ENCODE data around the gene KCNIP4. TPM values are rescaled to one million over a fixed set of nuclear protein-coding genes. Genes with fewer than 3 reads are reported as not detected.

KCNIP4 gene
- total RNA-seq, 1 experiment from 2014 or later, result not detected

- peak; percentile 18 for DNase-seq (ENCODE audit: low spot score)
These were observed 478.9 kb downstream of the KCNIP4 start for GRCh38 chr4:21469438-21470300.

GRCh38 chr4:21467551-21467950, 481.0 kb downstream of the KCNIP4 start:
- no peak for DNase-seq (ENCODE audit: low spot score)

GRCh38 chr4:21457086-21457840, 491.3 kb downstream of the KCNIP4 start:
- DNase-seq (ENCODE audit: low spot score), result no peak

- DNase-seq (ENCODE audit: low spot score), result no peak
These were observed 493.7 kb downstream of the KCNIP4 start for GRCh38 chr4:21454831-21455230.

GRCh38 chr4:21454201-21454600, 494.4 kb downstream of the KCNIP4 start:
- no peak for DNase-seq (ENCODE audit: low spot score)

- DNase-seq (ENCODE audit: low spot score), result no peak
These were observed 495.6 kb downstream of the KCNIP4 start for GRCh38 chr4:21452931-21453330.

GRCh38 chr4:21451032-21451431, 497.5 kb downstream of the KCNIP4 start:
- DNase-seq (ENCODE audit: low spot score), result peak; percentile 76

GRCh38 chr4:21450331-21450730, 498.2 kb downstream of the KCNIP4 start:
- no peak for DNase-seq (ENCODE audit: low spot score)

- peak; percentile 11 for DNase-seq (ENCODE audit: low spot score)
These were observed 501.1 kb downstream of the KCNIP4 start for GRCh38 chr4:21447301-21448054.

GRCh38 chr4:21420166-21420565, 528.4 kb downstream of the KCNIP4 start:
- no peak for DNase-seq (ENCODE audit: low spot score)

- DNase-seq (ENCODE audit: low spot score), result no peak
These were observed 532.8 kb downstream of the KCNIP4 start for GRCh38 chr4:21415728-21416127.

- DNase-seq (ENCODE audit: low spot score), result no peak
These were observed 534.7 kb downstream of the KCNIP4 start for GRCh38 chr4:21413807-21414370.

- no peak for DNase-seq (ENCODE audit: low spot score)
These were observed 537.5 kb downstream of the KCNIP4 start for GRCh38 chr4:21411086-21411485.

- DNase-seq (ENCODE audit: low spot score), result no peak
These were observed 538.2 kb downstream of the KCNIP4 start for GRCh38 chr4:21410372-21410771.

- DNase-seq (ENCODE audit: low spot score), result no peak
These were observed 560.9 kb downstream of the KCNIP4 start for GRCh38 chr4:21387683-21388082.

GRCh38 chr4:21386166-21386780, 562.3 kb downstream of the KCNIP4 start:
- DNase-seq (ENCODE audit: low spot score), result no peak

- no peak for DNase-seq (ENCODE audit: low spot score)
These were observed 562.9 kb downstream of the KCNIP4 start for GRCh38 chr4:21385706-21386105.

GRCh38 chr4:21384609-21385008, 564.0 kb downstream of the KCNIP4 start:
- DNase-seq (ENCODE audit: low spot score), result no peak

GRCh38 chr4:21380861-21381260, 567.7 kb downstream of the KCNIP4 start:
- DNase-seq (ENCODE audit: low spot score), result no peak

- no peak for DNase-seq (ENCODE audit: low spot score)
These were observed 571.5 kb downstream of the KCNIP4 start for GRCh38 chr4:21377046-21377445.

GRCh38 chr4:21376176-21376575, 572.4 kb downstream of the KCNIP4 start:
- DNase-seq (ENCODE audit: low spot score), result no peak
